ENCODE data around the gene CUL3. TPM values are rescaled to one million over a fixed set of nuclear protein-coding genes. Genes with fewer than 3 reads are reported as not detected.

Gene CUL3
- total RNA-seq, 1 donor from 2014 or later: 16.1 TPM

GRCh38 chr2:224434618-224435017 lies 150.5 kb downstream of the CUL3 start:
- no peaks in the 10 kb centered on the region for H3K4me1 ChIP-seq
- no peaks in the 10 kb centered on the region for H3K27me3 ChIP-seq
- H3K36me3 ChIP-seq: no peaks in the 10 kb centered on the region
- DNase-seq (ENCODE audit: low spot score in 2 of 2): no peak
- H3K27ac ChIP-seq: no peak overlapping the region
- intact Hi-C loops (cut with DNase I): no loop called here
- H3K4me3 ChIP-seq: no peak overlapping the region
- no peak for TF ChIP-seq CTCF (IDR thresholded peaks at IDR 0.05)
- H3K9me3 ChIP-seq: no peaks in the 10 kb centered on the region

DNA sequence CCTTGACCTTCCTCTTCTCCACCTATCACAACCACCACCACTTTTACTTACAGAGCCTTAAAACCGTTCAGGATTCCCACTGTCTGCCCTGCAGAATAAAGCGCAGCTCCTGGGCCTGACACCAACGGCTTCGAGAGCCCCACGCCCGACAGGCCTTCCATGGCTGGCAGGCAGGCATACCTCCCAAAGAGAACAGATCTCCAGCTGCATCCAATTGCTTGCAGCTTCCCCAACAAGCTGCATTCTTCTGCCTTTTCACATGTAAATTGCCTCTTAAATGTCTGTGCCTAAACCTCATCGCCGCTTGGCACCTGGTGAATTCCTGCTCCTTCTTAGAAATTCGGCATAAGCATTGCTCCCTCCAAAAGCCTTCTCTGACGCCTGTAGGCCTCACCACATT lies 151.7 kb downstream of the CUL3 start:
- TF ChIP-seq CTCF (IDR thresholded peaks at IDR 0.05): no peak
- Histone ChIP-seq H3K27ac (no peak overlapping the region), H3K4me1 (no peaks in the 10 kb centered on the region), H3K27me3 (no peaks in the 10 kb centered on the region), H3K36me3 (no peaks in the 10 kb centered on the region), H3K9me3 (no peaks in the 10 kb centered on the region), H3K4me3 (no peak overlapping the region)
- intact Hi-C loops (cut with DNase I): no loop called here
- DNase-seq (ENCODE audit: low spot score in 2 of 2): no peak

GRCh38 chr2:224432003-224432579 lies 153.1 kb downstream of the CUL3 start:
- Histone ChIP-seq H3K4me1 (no peaks in the 10 kb centered on the region), H3K4me3 (no peak overlapping the region), H3K36me3 (no peaks in the 10 kb centered on the region), H3K9me3 (no peaks in the 10 kb centered on the region), H3K27me3 (no peaks in the 10 kb centered on the region), H3K27ac (no peak overlapping the region)
- intact Hi-C loops (cut with DNase I): no loop called here
- no peak for DNase-seq (ENCODE audit: low spot score in 2 of 2)
- TF ChIP-seq CTCF (IDR thresholded peaks at IDR 0.05): no peak

DNA sequence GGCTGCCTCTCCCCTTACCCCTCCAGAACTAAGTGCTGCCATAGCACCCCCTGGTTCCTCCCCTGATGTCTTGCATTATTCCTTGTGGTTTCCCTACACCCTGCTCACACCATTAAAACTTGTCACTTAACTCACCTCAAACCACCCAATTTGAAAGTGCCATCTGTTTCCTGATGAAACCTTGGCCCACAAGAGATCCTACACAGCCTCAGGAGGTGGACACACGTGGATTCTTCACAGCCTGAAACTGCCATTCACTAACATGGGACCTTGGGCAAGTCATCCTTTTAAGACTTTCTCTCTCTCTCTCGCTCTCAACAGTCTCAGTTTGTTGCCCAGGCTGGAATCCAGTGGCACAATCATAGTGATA lies 155.7 kb downstream of the CUL3 start:
- Histone ChIP-seq H3K9me3 (no peaks in the 10 kb centered on the region), H3K4me3 (no peak overlapping the region), H3K27me3 (no peaks in the 10 kb centered on the region), H3K4me1 (no peaks in the 10 kb centered on the region), H3K36me3 (no peaks in the 10 kb centered on the region), H3K27ac (no peak overlapping the region)
- intact Hi-C loops (cut with DNase I): no loop called here
- no peak for TF ChIP-seq CTCF (IDR thresholded peaks at IDR 0.05)
- DNase-seq (ENCODE audit: low spot score in 2 of 2): no peak

DNA sequence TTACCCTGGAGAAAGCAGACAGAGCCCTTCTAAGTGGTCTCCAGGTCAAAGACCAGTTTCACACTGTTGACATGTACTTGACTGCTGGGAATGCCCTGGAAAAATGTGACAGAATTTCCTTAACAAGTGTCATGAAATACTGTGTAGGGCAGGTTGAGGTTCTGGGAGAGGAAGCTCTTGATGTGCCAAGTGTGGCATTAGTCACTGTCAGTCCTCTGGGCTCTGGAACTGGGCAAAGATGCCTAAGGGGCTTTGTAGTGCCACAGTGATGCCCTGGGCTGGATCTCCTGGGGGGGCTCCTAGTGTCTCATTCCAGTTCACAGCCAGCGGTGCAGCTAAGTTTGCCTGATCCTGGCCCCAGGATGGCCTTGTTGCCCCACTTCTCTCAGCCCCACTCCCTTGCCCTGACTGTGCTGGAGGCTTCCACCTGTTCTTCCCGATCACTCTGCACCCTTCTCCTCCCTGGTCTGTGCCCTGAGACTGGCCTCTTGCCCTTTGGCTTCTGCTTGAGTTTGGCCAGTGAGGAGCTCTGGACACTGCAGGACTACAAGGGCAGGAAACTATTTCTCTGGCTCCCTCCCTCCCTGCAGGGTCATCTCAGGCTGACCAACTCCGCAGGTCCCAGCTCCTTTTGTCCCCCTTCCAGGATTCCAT lies 156.2 kb downstream of the CUL3 start:
- H3K9me3 ChIP-seq: no peaks in the 10 kb centered on the region
- intact Hi-C loops (cut with DNase I): no loop called here
- no peaks in the 10 kb centered on the region for H3K27me3 ChIP-seq
- H3K36me3 ChIP-seq: no peaks in the 10 kb centered on the region
- no peak overlapping the region for H3K27ac ChIP-seq
- H3K4me1 ChIP-seq: no peaks in the 10 kb centered on the region
- TF ChIP-seq CTCF (IDR thresholded peaks at IDR 0.05): no peak
- DNase-seq (ENCODE audit: low spot score in 2 of 2): no peak
- H3K4me3 ChIP-seq: no peak overlapping the region

Measured in ascending aorta (tissue), 2 donors.